GM18498 (cell line): ENCODE measurements around the gene KISS1R.

Experiments used
- ATAC-seq: cut with Tn5 transposase; IDR thresholded peaks from one replicate; pipeline ENCODE4 v1.9.1; 2021; ENCODE audit warnings: mild to moderate bottlenecking, moderate library complexity; ENCODE audit not compliant: unreplicated experiment

KISS1R gene

DNA sequence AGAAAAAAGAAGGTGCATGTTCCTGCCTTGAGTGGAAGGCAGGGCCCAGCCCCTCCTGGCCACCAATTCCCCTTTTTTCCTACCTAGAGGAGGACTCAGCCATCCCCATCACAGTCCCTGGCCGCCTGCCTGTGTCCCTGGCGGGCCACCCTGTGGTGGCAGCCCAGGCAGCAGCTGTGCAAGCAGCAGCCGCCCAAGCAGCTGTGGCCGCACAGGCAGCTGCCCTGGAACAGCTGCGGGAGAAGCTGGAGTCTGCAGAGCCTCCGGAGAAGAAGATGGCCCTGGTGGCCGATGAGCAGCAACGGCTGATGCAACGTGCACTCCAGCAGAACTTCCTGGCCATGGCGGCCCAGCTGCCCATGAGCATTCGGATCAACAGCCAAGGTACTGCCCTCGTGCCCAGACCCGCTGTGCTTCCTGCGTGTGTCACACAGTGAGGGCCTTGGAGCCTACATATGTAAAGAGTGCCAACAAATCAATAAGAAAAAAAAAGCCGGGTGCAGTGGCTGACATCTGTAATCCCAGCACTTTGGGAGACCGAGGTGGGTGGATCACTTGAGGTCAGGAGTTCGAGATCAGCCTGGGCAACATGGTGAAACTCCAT lies 49.5 kb downstream of the KISS1R start:
- no peak for ATAC-seq
